Measurements from ENCODE around the gene PCDH1. TPM values are rescaled to one million over a fixed set of nuclear protein-coding genes. Genes with fewer than 3 reads are reported as not detected.

Gene PCDH1
- total and polyA plus RNA-seq, 10 donors: 0.30 to 11.4 (median 5.3) TPM

- peaks cover 0 to 25% (median 13%) of the 10 kb centered on the region in 6 donors for H3K4me1 ChIP-seq
- intact Hi-C loops (cut with DNase I; ENCODE audit: low total_unique reads): no loop called here
Measured at GRCh38 chr5:141834331-141834730, 43.9 kb downstream of the PCDH1 start.

DNA sequence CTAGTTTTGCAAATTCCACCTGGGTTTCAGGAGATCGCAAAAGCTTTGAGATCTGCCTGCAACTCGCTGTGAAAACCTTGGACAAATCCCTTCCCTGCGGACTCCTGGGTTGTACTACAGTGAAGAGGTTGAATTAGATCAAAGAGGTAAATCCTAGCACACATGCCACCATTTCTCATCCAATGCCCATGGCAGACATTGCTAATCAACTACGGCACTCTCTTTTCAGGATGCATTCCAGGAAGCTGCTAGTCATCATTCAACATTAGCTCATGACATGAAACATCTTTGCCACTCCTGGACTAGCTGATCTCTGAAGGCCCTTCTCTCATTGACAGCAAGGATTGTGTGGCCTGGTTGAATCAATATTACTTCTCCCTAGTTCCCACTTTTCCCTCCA lies 46.1 kb downstream of the PCDH1 start:
- H3K27ac ChIP-seq: no peak overlapping the region
- no peak overlapping the region for H3K4me3 ChIP-seq
- DNase-seq: no peak
- peaks cover 0 to 20% (median 13%) of the 10 kb centered on the region in 6 donors for H3K4me1 ChIP-seq
- H3K36me3 ChIP-seq: no peaks in the 10 kb centered on the region
- intact Hi-C loops (cut with DNase I; ENCODE audit: low total_unique reads): no loop called here
- no peak for TF ChIP-seq POLR2AphosphoS5 (IDR thresholded peaks at IDR 0.05)
- no peak for TF ChIP-seq POLR2A (IDR thresholded peaks at IDR 0.05)
- TF ChIP-seq CTCF (IDR thresholded peaks at IDR 0.05 in 8 of 11, conservative IDR thresholded peaks at IDR 0.05 in 3 of 11): no peak
- H3K9me3 ChIP-seq: no peaks in the 10 kb centered on the region
- peaks cover 0 to 6% (median 0%) of the 10 kb centered on the region in 7 donors for H3K27me3 ChIP-seq (replicated peaks in 1 of 7)
- 86 to 95% (median 91%) methylated on average over 4 of the region's 4 CpGs for WGBS, 5 donors

More at GRCh38 chr5:141834331-141834730, 43.9 kb downstream of the PCDH1 start:
- TF ChIP-seq POLR2AphosphoS5 (IDR thresholded peaks at IDR 0.05) (no peak), CTCF (IDR thresholded peaks at IDR 0.05 in 8 of 11, conservative IDR thresholded peaks at IDR 0.05 in 3 of 11) (no peak), POLR2A (IDR thresholded peaks at IDR 0.05) (no peak)
- H3K9me3 ChIP-seq: no peaks in the 10 kb centered on the region
- H3K36me3 ChIP-seq: no peaks in the 10 kb centered on the region
- no peak for DNase-seq
- 4 to 75% (median 39%) methylated on average over 2 of the region's 2 CpGs for WGBS, 5 donors
- no peak overlapping the region for H3K27ac ChIP-seq
- H3K27me3 ChIP-seq (replicated peaks in 1 of 7): peaks cover 0 to 9% (median 0%) of the 10 kb centered on the region in 7 donors
- H3K4me3 ChIP-seq: no peak overlapping the region

GRCh38 chr5:141828162-141828561 lies 50.0 kb downstream of the PCDH1 start:
- no peak for DNase-seq
- H3K9me3 ChIP-seq: no peaks in the 10 kb centered on the region
- H3K4me3 ChIP-seq: no peak overlapping the region
- no peaks in the 10 kb centered on the region for H3K36me3 ChIP-seq
- intact Hi-C loops (cut with DNase I; ENCODE audit: low total_unique reads): no loop called here
- TF ChIP-seq CTCF (IDR thresholded peaks at IDR 0.05 in 8 of 11, conservative IDR thresholded peaks at IDR 0.05 in 3 of 11) (no peak), POLR2AphosphoS5 (IDR thresholded peaks at IDR 0.05) (no peak), POLR2A (IDR thresholded peaks at IDR 0.05) (no peak)
- H3K4me1 ChIP-seq: peaks cover 0 to 3% (median 0%) of the 10 kb centered on the region in 6 donors
- 68 to 78% (median 72%) methylated on average over 4 of the region's 4 CpGs for WGBS, 5 donors
- no peak overlapping the region for H3K27ac ChIP-seq
- H3K27me3 ChIP-seq (replicated peaks in 1 of 7): no peaks in the 10 kb centered on the region

DNA sequence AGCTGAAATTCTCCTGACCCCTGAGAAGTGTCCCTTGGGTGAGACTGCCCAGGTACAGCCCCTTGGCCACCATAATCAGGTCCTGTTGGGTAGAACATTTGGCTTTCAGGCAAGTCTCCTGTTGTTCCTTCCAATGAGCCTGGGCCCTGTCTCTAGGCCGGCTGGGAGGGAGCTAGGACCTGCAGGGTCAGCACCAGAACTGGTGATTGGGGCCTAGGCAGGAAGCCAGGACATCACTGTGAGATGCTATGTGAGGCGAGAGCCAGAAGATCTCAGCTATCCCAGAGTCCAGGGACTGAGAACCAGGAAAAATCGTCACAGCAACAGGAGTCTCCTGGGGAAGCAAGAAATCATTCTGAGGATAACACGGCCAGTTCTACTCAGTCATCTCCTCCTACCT lies 51.5 kb downstream of the PCDH1 start:
- intact Hi-C loops (cut with DNase I; ENCODE audit: low total_unique reads): no loop called here
- Histone ChIP-seq H3K27ac (no peak overlapping the region), H3K27me3 (replicated peaks in 1 of 7) (no peaks in the 10 kb centered on the region), H3K36me3 (no peaks in the 10 kb centered on the region), H3K4me1 (peaks cover 0 to 6% (median 0%) of the 10 kb centered on the region in 6 donors), H3K9me3 (no peaks in the 10 kb centered on the region), H3K4me3 (no peak overlapping the region)
- WGBS, 5 donors: 79 to 94% (median 86%) methylated on average over 3 to 4 of the region's 4 CpGs
- peak; percentile 52 for DNase-seq
- no peak for TF ChIP-seq CTCF (IDR thresholded peaks at IDR 0.05 in 8 of 11, conservative IDR thresholded peaks at IDR 0.05 in 3 of 11)
